Activated CD4-positive, alpha-beta T cell treated with anti-CD3 and anti-CD28 coated beads for 36 hours (primary cell): Measurements from ENCODE around the gene ATOH7. TPM values are rescaled to one million over a fixed set of nuclear protein-coding genes. Genes with fewer than 3 reads are reported as not detected.
"Not testable (repeated sequence)": the region's sequence is repeated elsewhere in the genome, so short reads cannot be mapped to it uniquely, and the experiment has no call there.

ENCODE experiments used
- ATAC-seq: fragments of 200-7000 bp; cut with Tn5 transposase; one replicate; pipeline ENCODE4 v1.10.0; 2021; ENCODE audit warnings: mild to moderate bottlenecking, moderate library complexity
- CTCF ChIA-PET: fragments of 350-600 bp; sonication (Branson Sonifier 250); formaldehyde crosslinking; loops from one replicate; lab custom pipeline; 2021; ENCODE audit warnings: antibody characterized with exemption; lab: Charles Lee
- POLR2A ChIA-PET: fragments of 350-600 bp; sonication (Branson Sonifier 250); formaldehyde crosslinking; loops from one replicate; lab custom pipeline; 2021; ENCODE audit warnings: antibody characterized with exemption, inconsistent platforms; lab: Charles Lee
- DNase-seq: peaks from one replicate; pipeline ENCODE4 v3.0.0-alpha.2; 2020
- H3K27ac Mint-ChIP-seq: one replicate; pipeline ENCODE4 v1.8.0; 2021; ENCODE audit warnings: mixed read lengths
- H3K27me3 Mint-ChIP-seq: one replicate; pipeline ENCODE4 v1.8.0; 2021; ENCODE audit warnings: mixed read lengths
- H3K36me3 Mint-ChIP-seq: one replicate; pipeline ENCODE4 v1.8.0; 2021; ENCODE audit warnings: low read depth, mixed read lengths
- H3K4me1 Mint-ChIP-seq: one replicate; pipeline ENCODE4 v1.8.0; 2021; ENCODE audit warnings: mixed read lengths
- H3K4me3 Mint-ChIP-seq: one replicate; pipeline ENCODE4 v1.8.0; 2021; ENCODE audit warnings: mild to moderate bottlenecking, moderate library complexity, mixed read lengths
- H3K9me3 Mint-ChIP-seq: one replicate; pipeline ENCODE4 v1.8.0; 2021; ENCODE audit warnings: low read depth, mixed read lengths
- intact Hi-C, 2 experiments: fragments of 100-400 bp; cut with DNase I in 1 of 2; cut with micrococcal nuclease in 1 of 2; formaldehyde crosslinking; loops; one replicate each; pipeline versions ENCODE4 v1.14.2 to v1.15.1; 2022 to 2024; cut with DNase I, micrococcal nuclease
- total RNA-seq, 2 experiments: library from RNA; stranded (reverse); gene quantifications; one replicate each; pipeline ENCODE4 v1.2.3, GENCODE V29; 2021

Gene ATOH7
- total RNA-seq, 2 experiments from 2014 or later = not detected

GRCh38 chr10:68211669-68212068, 20.2 kb downstream of the ATOH7 start:
- POLR2A ChIA-PET = no interaction called here
- H3K27ac Mint-ChIP-seq = no peak overlapping the region
- CTCF ChIA-PET = interaction anchor here (0.6 to 4.4 kb wide), 8 partner anchors 13 to 361 kb away, joined by 3 to 16 read pairs (median 12); no protein-coding TSS in a partner anchor
- ATAC-seq = no peak
- H3K9me3 Mint-ChIP-seq = no peaks in the 10 kb centered on the region
- H3K36me3 Mint-ChIP-seq = no peaks in the 10 kb centered on the region
- DNase-seq = no peak
- no peaks in the 10 kb centered on the region for H3K4me1 Mint-ChIP-seq
- no peaks in the 10 kb centered on the region for H3K27me3 Mint-ChIP-seq
- no peak overlapping the region for H3K4me3 Mint-ChIP-seq
- intact Hi-C loops = loop anchor here (1.0 to 5.0 kb wide), 5 partner anchors 91 to 686 kb away; no protein-coding TSS in a partner anchor

- CTCF ChIA-PET = interaction anchor here (0.6 to 4.4 kb wide), 7 partner anchors 20 to 723 kb away, joined by 3 to 16 read pairs (median 4); no protein-coding TSS in a partner anchor
- POLR2A ChIA-PET = no interaction called here
- Mint-ChIP-seq H3K27ac (no peak overlapping the region), H3K4me1 (no peaks in the 10 kb centered on the region), H3K27me3 (peaks cover 9% of the 10 kb centered on the region), H3K9me3 (no peaks in the 10 kb centered on the region), H3K4me3 (no peak overlapping the region), H3K36me3 (no peaks in the 10 kb centered on the region)
- DNase-seq = peak; percentile 53
- intact Hi-C loops = loop anchor here (1.0 to 5.0 kb wide), 3 partner anchors 351 to 420 kb away; no protein-coding TSS in a partner anchor
- ATAC-seq = peak; percentile 49
Measured at GRCh38 chr10:68208424-68209042, 23.4 kb downstream of the ATOH7 start.

GRCh38 chr10:68202960-68203353, 29.0 kb downstream of the ATOH7 start:
- H3K27me3 Mint-ChIP-seq = peaks cover 29% of the 10 kb centered on the region
- no peak overlapping the region for H3K4me3 Mint-ChIP-seq
- intact Hi-C loops = no loop called here
- H3K4me1 Mint-ChIP-seq = no peaks in the 10 kb centered on the region
- POLR2A ChIA-PET = interaction anchor here (0.6 kb wide), 1 partner anchor 381 kb away, joined by 3 read pairs; no protein-coding TSS in a partner anchor
- no peaks in the 10 kb centered on the region for H3K9me3 Mint-ChIP-seq
- no peaks in the 10 kb centered on the region for H3K36me3 Mint-ChIP-seq
- ATAC-seq = peak; percentile 57
- peak; percentile 25 for DNase-seq
- CTCF ChIA-PET = interaction anchor here (0.6 to 1.1 kb wide), 3 partner anchors 14 to 149 kb away, joined by 3 to 5 read pairs (median 4); no protein-coding TSS in a partner anchor
- H3K27ac Mint-ChIP-seq = no peak overlapping the region

- no peak overlapping the region for H3K27ac Mint-ChIP-seq
- peaks cover 36% of the 10 kb centered on the region for H3K27me3 Mint-ChIP-seq
- ATAC-seq = no peak
- intact Hi-C loops = no loop called here
- H3K4me1 Mint-ChIP-seq = no peaks in the 10 kb centered on the region
- DNase-seq = no peak
- POLR2A ChIA-PET = no interaction called here
- H3K36me3 Mint-ChIP-seq = no peaks in the 10 kb centered on the region
- H3K9me3 Mint-ChIP-seq = no peaks in the 10 kb centered on the region
- CTCF ChIA-PET = interaction anchor here (1.4 kb wide), 1 partner anchor 105 kb away, joined by 3 read pairs; no protein-coding TSS in a partner anchor
- H3K4me3 Mint-ChIP-seq = no peak overlapping the region
Measured at GRCh38 chr10:68196701-68197100, 35.2 kb downstream of the ATOH7 start.

- DNase-seq, H3K9me3 Mint-ChIP-seq, H3K27ac Mint-ChIP-seq, ATAC-seq, H3K36me3 Mint-ChIP-seq, H3K4me1 Mint-ChIP-seq, intact Hi-C loops, H3K4me3 Mint-ChIP-seq: not testable (repeated sequence)
- CTCF ChIA-PET = interaction anchor here (0.8 kb wide), 1 partner anchor 44 kb away, joined by 3 read pairs; no protein-coding TSS in a partner anchor
- POLR2A ChIA-PET = interaction anchor here (0.5 kb wide), 1 partner anchor 17 kb away, joined by 4 read pairs; no protein-coding TSS in a partner anchor
- peaks cover 35% of the 10 kb centered on the region for H3K27me3 Mint-ChIP-seq
Measured at GRCh38 chr10:68195776-68196175, 36.1 kb downstream of the ATOH7 start.

- H3K27ac Mint-ChIP-seq = no peak overlapping the region
- H3K4me3 Mint-ChIP-seq = no peak overlapping the region
- ChIA-PET POLR2A (interaction anchor here (0.7 kb wide), 1 partner anchor 290 kb away, joined by 3 read pairs; no protein-coding TSS in a partner anchor), CTCF (no interaction called here)
- H3K27me3 Mint-ChIP-seq = peaks cover 29% of the 10 kb centered on the region
- no peaks in the 10 kb centered on the region for H3K9me3 Mint-ChIP-seq
- no peaks in the 10 kb centered on the region for H3K36me3 Mint-ChIP-seq
- ATAC-seq (no peak), DNase-seq (no peak)
- H3K4me1 Mint-ChIP-seq = no peaks in the 10 kb centered on the region
- intact Hi-C loops = no loop called here
Measured at GRCh38 chr10:68194290-68194689, 37.6 kb downstream of the ATOH7 start.

GRCh38 chr10:68192113-68192512, 39.8 kb downstream of the ATOH7 start:
- DNase-seq = no peak
- no peak overlapping the region for H3K4me3 Mint-ChIP-seq
- H3K4me1 Mint-ChIP-seq = no peaks in the 10 kb centered on the region
- CTCF ChIA-PET = no interaction called here
- H3K27ac Mint-ChIP-seq = no peak overlapping the region
- no peaks in the 10 kb centered on the region for H3K9me3 Mint-ChIP-seq
- peaks cover 23% of the 10 kb centered on the region for H3K27me3 Mint-ChIP-seq
- ATAC-seq = peak; percentile 30
- intact Hi-C loops = no loop called here
- H3K36me3 Mint-ChIP-seq = no peaks in the 10 kb centered on the region
- POLR2A ChIA-PET = no interaction called here

GRCh38 chr10:68188835-68189234, 43.1 kb downstream of the ATOH7 start:
- Mint-ChIP-seq H3K36me3 (no peaks in the 10 kb centered on the region), H3K4me3 (no peak overlapping the region), H3K27ac (no peak overlapping the region), H3K9me3 (no peaks in the 10 kb centered on the region), H3K27me3 (peaks cover 30% of the 10 kb centered on the region), H3K4me1 (no peaks in the 10 kb centered on the region)
- no peak for DNase-seq
- ChIA-PET CTCF (interaction anchor here (0.5 to 0.9 kb wide), 4 partner anchors 11 to 668 kb away, joined by 3 to 5 read pairs (median 4); no protein-coding TSS in a partner anchor), POLR2A (no interaction called here)
- intact Hi-C loops = no loop called here
- ATAC-seq = no peak

- intact Hi-C loops = no loop called here
- H3K27ac Mint-ChIP-seq = no peak overlapping the region
- DNase-seq = no peak
- ChIA-PET POLR2A (no interaction called here), CTCF (no interaction called here)
- no peaks in the 10 kb centered on the region for H3K9me3 Mint-ChIP-seq
- no peaks in the 10 kb centered on the region for H3K4me1 Mint-ChIP-seq
- no peak for ATAC-seq
- peaks cover 20% of the 10 kb centered on the region for H3K27me3 Mint-ChIP-seq
- no peak overlapping the region for H3K4me3 Mint-ChIP-seq
- no peaks in the 10 kb centered on the region for H3K36me3 Mint-ChIP-seq
Measured at GRCh38 chr10:68185085-68185484, 46.8 kb downstream of the ATOH7 start.

- Mint-ChIP-seq H3K36me3 (no peaks in the 10 kb centered on the region), H3K4me1 (no peaks in the 10 kb centered on the region), H3K9me3 (no peaks in the 10 kb centered on the region), H3K4me3 (no peak overlapping the region), H3K27ac (no peak overlapping the region), H3K27me3 (peaks cover 19% of the 10 kb centered on the region)
- DNase-seq (no peak), ATAC-seq (no peak)
- intact Hi-C loops = no loop called here
- ChIA-PET POLR2A (no interaction called here), CTCF (no interaction called here)
Measured at GRCh38 chr10:68184546-68184945, 47.4 kb downstream of the ATOH7 start.
